ENCODE results near the gene SLC10A6. TPM values are rescaled to one million over a fixed set of nuclear protein-coding genes. Genes with fewer than 3 reads are reported as not detected.

SLC10A6 gene
- total and polyA plus RNA-seq, 2 donors, result 0.05 to 0.16 TPM

- H3K27ac ChIP-seq (ENCODE audit: low read depth in 1 of 2, low read length in 1 of 2), result no peak overlapping the region
- H3K9me3 ChIP-seq (ENCODE audit: control insufficient read depth in 2 of 2, insufficient read depth in 1 of 2, low read length in 1 of 2), result no peaks in the 10 kb centered on the region
- no peaks in the 10 kb centered on the region for H3K27me3 ChIP-seq (ENCODE audit: control insufficient read depth in 2 of 2, insufficient read depth in 1 of 2, low read length in 1 of 2)
- no peak overlapping the region for H3K4me3 ChIP-seq (ENCODE audit: low read length in 2 of 2)
- H3K36me3 ChIP-seq (ENCODE audit: control insufficient read depth in 2 of 2, insufficient read depth in 2 of 2, low read length in 1 of 2), result no peaks in the 10 kb centered on the region
- WGBS, result 96% methylated on average over 2 of the region's 2 CpGs
- DNase-seq (ENCODE audit: low read depth in 6 of 9, low spot score in 9 of 9), result no peak
- no peaks in the 10 kb centered on the region for H3K4me1 ChIP-seq (ENCODE audit: control insufficient read depth in 2 of 2, insufficient read depth in 2 of 2, low read length in 2 of 2)
Measured at GRCh38 chr4:86818211-86818610, 31.0 kb downstream of the SLC10A6 start.

- Histone ChIP-seq H3K27me3 (ENCODE audit: control insufficient read depth in 2 of 2, insufficient read depth in 1 of 2, low read length in 1 of 2) (no peaks in the 10 kb centered on the region), H3K4me1 (ENCODE audit: control insufficient read depth in 2 of 2, insufficient read depth in 2 of 2, low read length in 2 of 2) (no peaks in the 10 kb centered on the region), H3K36me3 (ENCODE audit: control insufficient read depth in 2 of 2, insufficient read depth in 2 of 2, low read length in 1 of 2) (no peaks in the 10 kb centered on the region), H3K4me3 (ENCODE audit: low read length in 2 of 2) (no peak overlapping the region), H3K9me3 (ENCODE audit: control insufficient read depth in 2 of 2, insufficient read depth in 1 of 2, low read length in 1 of 2) (no peaks in the 10 kb centered on the region), H3K27ac (ENCODE audit: low read depth in 1 of 2, low read length in 1 of 2) (no peak overlapping the region)
- no peak for DNase-seq (ENCODE audit: low read depth in 6 of 9, low spot score in 9 of 9)
- WGBS, result 97% methylated on average over 9 of the region's 9 CpGs
Measured at GRCh38 chr4:86816501-86817273, 32.5 kb downstream of the SLC10A6 start.

- 88% methylated on average over 1 of the region's 1 CpG for WGBS
- no peaks in the 10 kb centered on the region for H3K9me3 ChIP-seq (ENCODE audit: control insufficient read depth in 2 of 2, insufficient read depth in 1 of 2, low read length in 1 of 2)
- no peak overlapping the region for H3K4me3 ChIP-seq (ENCODE audit: low read length in 2 of 2)
- H3K27ac ChIP-seq (ENCODE audit: low read depth in 1 of 2, low read length in 1 of 2), result no peak overlapping the region
- H3K36me3 ChIP-seq (ENCODE audit: control insufficient read depth in 2 of 2, insufficient read depth in 2 of 2, low read length in 1 of 2), result no peaks in the 10 kb centered on the region
- H3K27me3 ChIP-seq (ENCODE audit: control insufficient read depth in 2 of 2, insufficient read depth in 1 of 2, low read length in 1 of 2), result no peaks in the 10 kb centered on the region
- no peaks in the 10 kb centered on the region for H3K4me1 ChIP-seq (ENCODE audit: control insufficient read depth in 2 of 2, insufficient read depth in 2 of 2, low read length in 2 of 2)
- no peak for DNase-seq (ENCODE audit: low read depth in 6 of 9, low spot score in 9 of 9)
Measured at GRCh38 chr4:86815653-86816052, 33.5 kb downstream of the SLC10A6 start.

- no peaks in the 10 kb centered on the region for H3K4me1 ChIP-seq (ENCODE audit: control insufficient read depth in 2 of 2, insufficient read depth in 2 of 2, low read length in 2 of 2)
- 95% methylated on average over 3 of the region's 3 CpGs for whole genome bisulfite sequencing
- no peaks in the 10 kb centered on the region for H3K36me3 ChIP-seq (ENCODE audit: control insufficient read depth in 2 of 2, insufficient read depth in 2 of 2, low read length in 1 of 2)
- H3K4me3 ChIP-seq (ENCODE audit: low read length in 2 of 2), result no peak overlapping the region
- H3K9me3 ChIP-seq (ENCODE audit: control insufficient read depth in 2 of 2, insufficient read depth in 1 of 2, low read length in 1 of 2), result no peaks in the 10 kb centered on the region
- no peak overlapping the region for H3K27ac ChIP-seq (ENCODE audit: low read depth in 1 of 2, low read length in 1 of 2)
- DNase-seq (ENCODE audit: low read depth in 6 of 9, low spot score in 9 of 9), result no peak
- no peaks in the 10 kb centered on the region for H3K27me3 ChIP-seq (ENCODE audit: control insufficient read depth in 2 of 2, insufficient read depth in 1 of 2, low read length in 1 of 2)
Measured at GRCh38 chr4:86810847-86811246, 38.3 kb downstream of the SLC10A6 start.

GRCh38 chr4:86809809-86810208 lies 39.4 kb downstream of the SLC10A6 start:
- Histone ChIP-seq H3K4me1 (ENCODE audit: control insufficient read depth in 2 of 2, insufficient read depth in 2 of 2, low read length in 2 of 2) (no peaks in the 10 kb centered on the region), H3K27ac (ENCODE audit: low read depth in 1 of 2, low read length in 1 of 2) (no peak overlapping the region), H3K27me3 (ENCODE audit: control insufficient read depth in 2 of 2, insufficient read depth in 1 of 2, low read length in 1 of 2) (no peaks in the 10 kb centered on the region), H3K9me3 (ENCODE audit: control insufficient read depth in 2 of 2, insufficient read depth in 1 of 2, low read length in 1 of 2) (no peaks in the 10 kb centered on the region), H3K4me3 (ENCODE audit: low read length in 2 of 2) (no peak overlapping the region), H3K36me3 (ENCODE audit: control insufficient read depth in 2 of 2, insufficient read depth in 2 of 2, low read length in 1 of 2) (no peaks in the 10 kb centered on the region)
- WGBS, result 98% methylated on average over 3 of the region's 3 CpGs
- no peak for DNase-seq (ENCODE audit: low read depth in 6 of 9, low spot score in 9 of 9)

GRCh38 chr4:86791126-86791525 lies 58.1 kb downstream of the SLC10A6 start:
- Histone ChIP-seq H3K27ac (ENCODE audit: low read depth in 1 of 2, low read length in 1 of 2) (no peak overlapping the region), H3K36me3 (ENCODE audit: control insufficient read depth in 2 of 2, insufficient read depth in 2 of 2, low read length in 1 of 2) (no peaks in the 10 kb centered on the region), H3K27me3 (ENCODE audit: control insufficient read depth in 2 of 2, insufficient read depth in 1 of 2, low read length in 1 of 2) (no peaks in the 10 kb centered on the region), H3K4me3 (ENCODE audit: low read length in 2 of 2) (no peak overlapping the region), H3K9me3 (ENCODE audit: control insufficient read depth in 2 of 2, insufficient read depth in 1 of 2, low read length in 1 of 2) (peaks cover 0 to 6% of the 10 kb centered on the region in 2 donors), H3K4me1 (ENCODE audit: control insufficient read depth in 2 of 2, insufficient read depth in 2 of 2, low read length in 2 of 2) (no peaks in the 10 kb centered on the region)
- WGBS, result 96% methylated on average over 8 of the region's 8 CpGs
- no peak for DNase-seq (ENCODE audit: low read depth in 6 of 9, low spot score in 9 of 9)

- 67% methylated on average over 2 of the region's 2 CpGs for WGBS
- no peak for DNase-seq (ENCODE audit: low read depth in 6 of 9, low spot score in 9 of 9)
- Histone ChIP-seq H3K36me3 (ENCODE audit: control insufficient read depth in 2 of 2, insufficient read depth in 2 of 2, low read length in 1 of 2) (no peaks in the 10 kb centered on the region), H3K4me1 (ENCODE audit: control insufficient read depth in 2 of 2, insufficient read depth in 2 of 2, low read length in 2 of 2) (no peaks in the 10 kb centered on the region), H3K9me3 (ENCODE audit: control insufficient read depth in 2 of 2, insufficient read depth in 1 of 2, low read length in 1 of 2) (peaks cover 0 to 6% of the 10 kb centered on the region in 2 donors), H3K27me3 (ENCODE audit: control insufficient read depth in 2 of 2, insufficient read depth in 1 of 2, low read length in 1 of 2) (no peaks in the 10 kb centered on the region), H3K4me3 (ENCODE audit: low read length in 2 of 2) (no peak overlapping the region), H3K27ac (ENCODE audit: low read depth in 1 of 2, low read length in 1 of 2) (no peak overlapping the region)
Measured at GRCh38 chr4:86788826-86789225, 60.4 kb downstream of the SLC10A6 start.

- Histone ChIP-seq H3K9me3 (ENCODE audit: control insufficient read depth in 2 of 2, insufficient read depth in 1 of 2, low read length in 1 of 2) (no peaks in the 10 kb centered on the region), H3K27ac (ENCODE audit: low read depth in 1 of 2, low read length in 1 of 2) (no peak overlapping the region), H3K36me3 (ENCODE audit: control insufficient read depth in 2 of 2, insufficient read depth in 2 of 2, low read length in 1 of 2) (no peaks in the 10 kb centered on the region), H3K27me3 (ENCODE audit: control insufficient read depth in 2 of 2, insufficient read depth in 1 of 2, low read length in 1 of 2) (no peaks in the 10 kb centered on the region), H3K4me1 (ENCODE audit: control insufficient read depth in 2 of 2, insufficient read depth in 2 of 2, low read length in 2 of 2) (no peaks in the 10 kb centered on the region), H3K4me3 (ENCODE audit: low read length in 2 of 2) (no peak overlapping the region)
- no peak for DNase-seq (ENCODE audit: low read depth in 6 of 9, low spot score in 9 of 9)
- WGBS, result 96% methylated on average over 4 of the region's 4 CpGs
Measured at GRCh38 chr4:86778175-86778574, 71.0 kb downstream of the SLC10A6 start.

- Histone ChIP-seq H3K27ac (ENCODE audit: low read depth in 1 of 2, low read length in 1 of 2) (no peak overlapping the region), H3K9me3 (ENCODE audit: control insufficient read depth in 2 of 2, insufficient read depth in 1 of 2, low read length in 1 of 2) (no peaks in the 10 kb centered on the region), H3K27me3 (ENCODE audit: control insufficient read depth in 2 of 2, insufficient read depth in 1 of 2, low read length in 1 of 2) (no peaks in the 10 kb centered on the region), H3K36me3 (ENCODE audit: control insufficient read depth in 2 of 2, insufficient read depth in 2 of 2, low read length in 1 of 2) (no peaks in the 10 kb centered on the region), H3K4me1 (ENCODE audit: control insufficient read depth in 2 of 2, insufficient read depth in 2 of 2, low read length in 2 of 2) (no peaks in the 10 kb centered on the region), H3K4me3 (ENCODE audit: low read length in 2 of 2) (no peak overlapping the region)
- 82% methylated on average over 4 of the region's 4 CpGs for WGBS
- DNase-seq (ENCODE audit: low read depth in 6 of 9, low spot score in 9 of 9), result no peak
Measured at GRCh38 chr4:86775061-86775460, 74.1 kb downstream of the SLC10A6 start.

All from thymus (tissue), 11 donors.